ENCODE results near the gene DEPDC5.

DEPDC5 gene

GRCh38 chr22:31953261-31953660 is 199.4 kb downstream of the DEPDC5 start:
- no peak for DNase-seq

- no peak for DNase-seq
These were observed 201.0 kb downstream of the DEPDC5 start for GRCh38 chr22:31954535-31955523.

- DNase-seq = no peak
These were observed 202.5 kb downstream of the DEPDC5 start for GRCh38 chr22:31956360-31956759.
